ENCODE measurements around the gene PLA2G2F.

Gene PLA2G2F

GRCh38 chr1:20158358-20159070, 19.4 kb downstream of the PLA2G2F start:
- H2BK120ac ChIP-seq (ENCODE audit: low read depth, low read length), result no peak overlapping the region
- no peak overlapping the region for H3K18ac ChIP-seq (ENCODE audit: low read length)
- no peak overlapping the region for H2AFZ ChIP-seq (ENCODE audit: low read length)
- no peak overlapping the region for H3K23ac ChIP-seq (ENCODE audit: low read depth, low read length, poor library complexity)
- no peak overlapping the region for H3K27ac ChIP-seq (replicated peaks; ENCODE audit: low read length)
- no peak overlapping the region for H3K9ac ChIP-seq (ENCODE audit: low read depth, low read length, poor library complexity)
- H3K27me3 ChIP-seq (ENCODE audit: control insufficient read depth in 3 of 3, insufficient read depth in 3 of 3, low read depth in 1 of 3, low read length in 3 of 3), result no peaks in the 10 kb centered on the region
- H2BK5ac ChIP-seq (ENCODE audit: low read length), result no peak overlapping the region
- no peak overlapping the region for H4K8ac ChIP-seq (ENCODE audit: low read depth, low read length)
- DNase-seq (ENCODE audit: low spot score), result no peak
- H4K91ac ChIP-seq (ENCODE audit: low read depth, low read length, poor library complexity), result no peak overlapping the region
- H3K4me3 ChIP-seq (ENCODE audit: low read length in 2 of 2), result no peak overlapping the region
- no peak overlapping the region for H2AK5ac ChIP-seq (ENCODE audit: low read depth, low read length)
- H2BK12ac ChIP-seq (ENCODE audit: low read length), result no peak overlapping the region
- no peak overlapping the region for H2BK15ac ChIP-seq (ENCODE audit: low read length)
- H3K79me1 ChIP-seq (ENCODE audit: low read depth, low read length), result no peaks in the 10 kb centered on the region
- no peak overlapping the region for H3K4me2 ChIP-seq (ENCODE audit: insufficient read depth, low read length, poor library complexity, severe bottlenecking)
- H3K36me3 ChIP-seq (replicated peaks in 1 of 2; ENCODE audit: control insufficient read depth in 2 of 2, insufficient read depth in 2 of 2, low read length in 2 of 2), result no peaks in the 10 kb centered on the region
- H3K4ac ChIP-seq (ENCODE audit: low read length), result no peak overlapping the region
- WGBS, 2 donors (ENCODE audit: extremely low coverage in 2 of 2, insufficient read length in 2 of 2, insufficient replicate concordance in 1 of 2), result no CpG with 5 or more reads among the region's 7 CpGs
- H3K4me1 ChIP-seq (ENCODE audit: control insufficient read depth in 2 of 2, insufficient read depth in 1 of 2, low read depth in 1 of 2, low read length in 2 of 2), result no peaks in the 10 kb centered on the region
- peaks cover 0 to 12% of the 10 kb centered on the region in 2 donors for H3K9me3 ChIP-seq (replicated peaks in 1 of 2; ENCODE audit: control insufficient read depth in 2 of 2, insufficient read depth in 1 of 2, low read depth in 1 of 2, low read length in 2 of 2)
- H3K14ac ChIP-seq (ENCODE audit: low read length), result no peak overlapping the region

GRCh38 chr1:20160034-20160433, 20.9 kb downstream of the PLA2G2F start:
- Histone ChIP-seq H3K23ac (ENCODE audit: low read depth, low read length, poor library complexity) (no peak overlapping the region), H2BK120ac (ENCODE audit: low read depth, low read length) (no peak overlapping the region), H2AK5ac (ENCODE audit: low read depth, low read length) (no peak overlapping the region), H3K18ac (ENCODE audit: low read length) (no peak overlapping the region), H3K9me3 (replicated peaks in 1 of 2; ENCODE audit: control insufficient read depth in 2 of 2, insufficient read depth in 1 of 2, low read depth in 1 of 2, low read length in 2 of 2) (peaks cover 0 to 14% of the 10 kb centered on the region in 2 donors), H4K8ac (ENCODE audit: low read depth, low read length) (no peak overlapping the region), H3K27me3 (ENCODE audit: control insufficient read depth in 3 of 3, insufficient read depth in 3 of 3, low read depth in 1 of 3, low read length in 3 of 3) (peaks cover 0 to 2% (median 0%) of the 10 kb centered on the region in 3 experiments), H2AFZ (ENCODE audit: low read length) (no peak overlapping the region), H2BK12ac (ENCODE audit: low read length) (no peak overlapping the region), H3K9ac (ENCODE audit: low read depth, low read length, poor library complexity) (no peak overlapping the region), H3K4me2 (ENCODE audit: insufficient read depth, low read length, poor library complexity, severe bottlenecking) (no peak overlapping the region), H3K27ac (replicated peaks; ENCODE audit: low read length) (no peak overlapping the region), H3K4me3 (ENCODE audit: low read length in 2 of 2) (no peak overlapping the region), H3K79me1 (ENCODE audit: low read depth, low read length) (no peaks in the 10 kb centered on the region), H4K91ac (ENCODE audit: low read depth, low read length, poor library complexity) (no peak overlapping the region), H3K14ac (ENCODE audit: low read length) (no peak overlapping the region), H3K4me1 (ENCODE audit: control insufficient read depth in 2 of 2, insufficient read depth in 1 of 2, low read depth in 1 of 2, low read length in 2 of 2) (no peaks in the 10 kb centered on the region), H2BK15ac (ENCODE audit: low read length) (no peak overlapping the region), H2BK5ac (ENCODE audit: low read length) (no peak overlapping the region), H3K4ac (ENCODE audit: low read length) (no peak overlapping the region), H3K36me3 (replicated peaks in 1 of 2; ENCODE audit: control insufficient read depth in 2 of 2, insufficient read depth in 2 of 2, low read length in 2 of 2) (no peaks in the 10 kb centered on the region)
- no CpG with 5 or more reads among the region's 1 CpG for WGBS, 2 donors (ENCODE audit: extremely low coverage in 2 of 2, insufficient read length in 2 of 2, insufficient replicate concordance in 1 of 2)
- no peak for DNase-seq (ENCODE audit: low spot score)

GRCh38 chr1:20164694-20165202, 25.6 kb downstream of the PLA2G2F start:
- peaks cover 0 to 12% of the 10 kb centered on the region in 2 donors for H3K9me3 ChIP-seq (replicated peaks in 1 of 2; ENCODE audit: control insufficient read depth in 2 of 2, insufficient read depth in 1 of 2, low read depth in 1 of 2, low read length in 2 of 2)
- H3K79me1 ChIP-seq (ENCODE audit: low read depth, low read length), result no peaks in the 10 kb centered on the region
- WGBS, 2 donors (ENCODE audit: extremely low coverage in 2 of 2, insufficient read length in 2 of 2, insufficient replicate concordance in 1 of 2), result no CpG with 5 or more reads among the region's 15 CpGs
- H3K9ac ChIP-seq (ENCODE audit: low read depth, low read length, poor library complexity), result no peak overlapping the region
- H3K36me3 ChIP-seq (replicated peaks in 1 of 2; ENCODE audit: control insufficient read depth in 2 of 2, insufficient read depth in 2 of 2, low read length in 2 of 2), result no peaks in the 10 kb centered on the region
- H3K18ac ChIP-seq (ENCODE audit: low read length), result no peak overlapping the region
- peaks cover 0 to 2% of the 10 kb centered on the region in 2 donors for H3K4me1 ChIP-seq (ENCODE audit: control insufficient read depth in 2 of 2, insufficient read depth in 1 of 2, low read depth in 1 of 2, low read length in 2 of 2)
- H3K27ac ChIP-seq (replicated peaks; ENCODE audit: low read length), result no peak overlapping the region
- no peak overlapping the region for H3K4me3 ChIP-seq (ENCODE audit: low read length in 2 of 2)
- H3K14ac ChIP-seq (ENCODE audit: low read length), result no peak overlapping the region
- H3K23ac ChIP-seq (ENCODE audit: low read depth, low read length, poor library complexity), result peak overlapping the region; percentile 49
- no peak overlapping the region for H2AFZ ChIP-seq (ENCODE audit: low read length)
- H4K8ac ChIP-seq (ENCODE audit: low read depth, low read length), result no peak overlapping the region
- no peak overlapping the region for H2BK12ac ChIP-seq (ENCODE audit: low read length)
- H3K4me2 ChIP-seq (ENCODE audit: insufficient read depth, low read length, poor library complexity, severe bottlenecking), result no peak overlapping the region
- H2BK15ac ChIP-seq (ENCODE audit: low read length), result no peak overlapping the region
- DNase-seq (ENCODE audit: low spot score), result no peak
- peaks cover 0 to 2% (median 0%) of the 10 kb centered on the region in 3 experiments for H3K27me3 ChIP-seq (ENCODE audit: control insufficient read depth in 3 of 3, insufficient read depth in 3 of 3, low read depth in 1 of 3, low read length in 3 of 3)
- H2AK5ac ChIP-seq (ENCODE audit: low read depth, low read length), result no peak overlapping the region
- H2BK5ac ChIP-seq (ENCODE audit: low read length), result no peak overlapping the region
- no peak overlapping the region for H2BK120ac ChIP-seq (ENCODE audit: low read depth, low read length)
- H3K4ac ChIP-seq (ENCODE audit: low read length), result no peak overlapping the region
- no peak overlapping the region for H4K91ac ChIP-seq (ENCODE audit: low read depth, low read length, poor library complexity)

- Histone ChIP-seq H3K79me1 (ENCODE audit: low read depth, low read length) (no peaks in the 10 kb centered on the region), H2AK5ac (ENCODE audit: low read depth, low read length) (no peak overlapping the region), H3K4me3 (ENCODE audit: low read length in 2 of 2) (peak overlapping the region in 1 of 2 donors; percentile 69), H4K8ac (ENCODE audit: low read depth, low read length) (no peak overlapping the region), H3K9me3 (replicated peaks in 1 of 2; ENCODE audit: control insufficient read depth in 2 of 2, insufficient read depth in 1 of 2, low read depth in 1 of 2, low read length in 2 of 2) (peaks cover 0 to 10% of the 10 kb centered on the region in 2 donors), H3K23ac (ENCODE audit: low read depth, low read length, poor library complexity) (peak overlapping the region; percentile 83), H3K27ac (replicated peaks; ENCODE audit: low read length) (no peak overlapping the region), H2BK120ac (ENCODE audit: low read depth, low read length) (no peak overlapping the region), H3K14ac (ENCODE audit: low read length) (no peak overlapping the region), H3K9ac (ENCODE audit: low read depth, low read length, poor library complexity) (no peak overlapping the region), H2BK15ac (ENCODE audit: low read length) (no peak overlapping the region), H3K4ac (ENCODE audit: low read length) (no peak overlapping the region), H3K18ac (ENCODE audit: low read length) (peak overlapping the region; percentile 63), H2BK5ac (ENCODE audit: low read length) (no peak overlapping the region), H2BK12ac (ENCODE audit: low read length) (no peak overlapping the region), H3K27me3 (ENCODE audit: control insufficient read depth in 3 of 3, insufficient read depth in 3 of 3, low read depth in 1 of 3, low read length in 3 of 3) (peaks cover 0 to 2% (median 0%) of the 10 kb centered on the region in 3 experiments), H4K91ac (ENCODE audit: low read depth, low read length, poor library complexity) (no peak overlapping the region), H3K4me2 (ENCODE audit: insufficient read depth, low read length, poor library complexity, severe bottlenecking) (no peak overlapping the region), H3K36me3 (replicated peaks in 1 of 2; ENCODE audit: control insufficient read depth in 2 of 2, insufficient read depth in 2 of 2, low read length in 2 of 2) (no peaks in the 10 kb centered on the region), H3K4me1 (ENCODE audit: control insufficient read depth in 2 of 2, insufficient read depth in 1 of 2, low read depth in 1 of 2, low read length in 2 of 2) (peaks cover 0 to 2% of the 10 kb centered on the region in 2 donors), H2AFZ (ENCODE audit: low read length) (no peak overlapping the region)
- no CpG with 5 or more reads among the region's 16 CpGs for WGBS, 2 donors (ENCODE audit: extremely low coverage in 2 of 2, insufficient read length in 2 of 2, insufficient replicate concordance in 1 of 2)
- DNase-seq (ENCODE audit: low spot score), result no peak
Observed at GRCh38 chr1:20165522-20165951, 26.4 kb downstream of the PLA2G2F start.
